Measurements from ENCODE around the gene SRRM4. TPM values are rescaled to one million over a fixed set of nuclear protein-coding genes. Genes with fewer than 3 reads are reported as not detected.

Gene SRRM4
- total RNA-seq, 1 experiment from 2014 or later: 0.02 TPM

GRCh38 chr12:119069147-119069642 lies 87.9 kb downstream of the SRRM4 start:
- Histone ChIP-seq H3K36me3 (ENCODE audit: control insufficient read depth in 1 of 2, insufficient read depth in 2 of 2, low read length in 2 of 2) (no peaks in the 10 kb centered on the region), H3K9ac (ENCODE audit: low read length) (no peak overlapping the region), H3K4me1 (ENCODE audit: control insufficient read depth in 1 of 2, insufficient read depth in 2 of 2, low read length in 2 of 2) (no peaks in the 10 kb centered on the region), H2AFZ (ENCODE audit: low read depth, low read length, poor library complexity, severe bottlenecking) (no peak overlapping the region), H3K4me2 (ENCODE audit: low read length) (no peak overlapping the region), H3K79me2 (ENCODE audit: insufficient read depth, low read length) (no peaks in the 10 kb centered on the region), H3K9me2 (ENCODE audit: insufficient read depth) (no peaks in the 10 kb centered on the region), H3K27me3 (ENCODE audit: insufficient read depth, low read length) (peaks cover 45% of the 10 kb centered on the region), H3K4me3 (replicated peaks in 1 of 2; ENCODE audit: low read depth in 1 of 2, low read length in 2 of 2) (no peak overlapping the region), H3K27ac (ENCODE audit: low read depth, low read length) (no peak overlapping the region), H4K20me1 (ENCODE audit: insufficient read depth) (no peaks in the 10 kb centered on the region), H3K9me3 (ENCODE audit: control insufficient read depth in 1 of 2, insufficient read depth in 1 of 2, low read depth in 1 of 2, low read length in 2 of 2) (no peaks in the 10 kb centered on the region)
- intact Hi-C loops (cut with micrococcal nuclease): no loop called here
- CTCF ChIA-PET: no interaction called here
- DNase-seq (ENCODE audit: low read depth, low spot score) (no peak), ATAC-seq (no peak)
- no peak for TF ChIP-seq JUND (IDR thresholded peaks at IDR 0.05)
- TF ChIP-seq EZH2 (IDR thresholded peaks at IDR 0.05): no peak
- no peak for TF ChIP-seq POLR2AphosphoS5 (IDR thresholded peaks at IDR 0.05; ENCODE audit: low read depth, low read length)
- TF ChIP-seq SP1 (IDR thresholded peaks at IDR 0.05; ENCODE audit: low read depth): no peak
- no peak for TF ChIP-seq ZBTB33 (IDR thresholded peaks at IDR 0.05; ENCODE audit: extremely low read depth, insufficient replicate concordance, low read length)
- no peak for TF ChIP-seq ZFX (IDR thresholded peaks at IDR 0.05)
- TF ChIP-seq SRF (IDR thresholded peaks at IDR 0.05; ENCODE audit: low read depth): no peak
- TF ChIP-seq ATF3 (IDR thresholded peaks at IDR 0.05): no peak
- TF ChIP-seq ZNF274 (IDR thresholded peaks at IDR 0.05; ENCODE audit: low read depth, low read length): no peak
- POLR2A ChIA-PET: no interaction called here
- RAD21 ChIA-PET (ENCODE audit: low non-redundant PET in 1 of 2, low total read pairs in 2 of 2, uncharacterized antibody in 2 of 2, unreplicated experiment in 2 of 2): no interaction called here
- no TSS peak for BruUV-seq (replicated peaks)

- BruUV-seq (replicated peaks): no TSS peak
- H4K20me1 ChIP-seq (ENCODE audit: insufficient read depth): no peaks in the 10 kb centered on the region
- no peaks in the 10 kb centered on the region for H3K9me2 ChIP-seq (ENCODE audit: insufficient read depth)
- no peak overlapping the region for H3K4me3 ChIP-seq (replicated peaks in 1 of 2; ENCODE audit: low read depth in 1 of 2, low read length in 2 of 2)
- no peaks in the 10 kb centered on the region for H3K36me3 ChIP-seq (ENCODE audit: control insufficient read depth in 1 of 2, insufficient read depth in 2 of 2, low read length in 2 of 2)
- intact Hi-C loops (cut with micrococcal nuclease): no loop called here
- H3K27ac ChIP-seq (ENCODE audit: low read depth, low read length): no peak overlapping the region
- DNase-seq (ENCODE audit: low read depth, low spot score): no peak
- H3K4me1 ChIP-seq (ENCODE audit: control insufficient read depth in 1 of 2, insufficient read depth in 2 of 2, low read length in 2 of 2): no peaks in the 10 kb centered on the region
- no peak overlapping the region for H2AFZ ChIP-seq (ENCODE audit: low read depth, low read length, poor library complexity, severe bottlenecking)
- H3K4me2 ChIP-seq (ENCODE audit: low read length): no peak overlapping the region
- ChIA-PET POLR2A (no interaction called here), RAD21 (ENCODE audit: low non-redundant PET in 1 of 2, low total read pairs in 2 of 2, uncharacterized antibody in 2 of 2, unreplicated experiment in 2 of 2) (no interaction called here), CTCF (no interaction called here)
- peaks cover 42% of the 10 kb centered on the region for H3K27me3 ChIP-seq (ENCODE audit: insufficient read depth, low read length)
- no peaks in the 10 kb centered on the region for H3K79me2 ChIP-seq (ENCODE audit: insufficient read depth, low read length)
- no peak for ATAC-seq
- H3K9me3 ChIP-seq (ENCODE audit: control insufficient read depth in 1 of 2, insufficient read depth in 1 of 2, low read depth in 1 of 2, low read length in 2 of 2): no peaks in the 10 kb centered on the region
- no peak overlapping the region for H3K9ac ChIP-seq (ENCODE audit: low read length)
- TF ChIP-seq SP1 (IDR thresholded peaks at IDR 0.05; ENCODE audit: low read depth): no peak
- no peak for TF ChIP-seq CEBPB (IDR thresholded peaks at IDR 0.05; ENCODE audit: low read depth)
- TF ChIP-seq CTCF (IDR thresholded peaks at IDR 0.05 in 2 of 3, conservative IDR thresholded peaks at IDR 0.05 in 1 of 3; ENCODE audit: borderline replicate concordance in 1 of 3, insufficient read depth in 1 of 3, low read depth in 2 of 3, low read length in 2 of 3): no peak
- TF ChIP-seq SIN3A (IDR thresholded peaks at IDR 0.05; ENCODE audit: low read depth): no peak
- TF ChIP-seq FOSL1 (IDR thresholded peaks at IDR 0.05; ENCODE audit: low read depth): no peak
- no peak for TF ChIP-seq REST (IDR thresholded peaks at IDR 0.05; ENCODE audit: low read depth)
- no peak for TF ChIP-seq POLR2A (IDR thresholded peaks at IDR 0.05; ENCODE audit: borderline replicate concordance, extremely low read depth, insufficient read depth, insufficient read length)
- no peak for TF ChIP-seq SRF (IDR thresholded peaks at IDR 0.05; ENCODE audit: low read depth)
These were observed 89.8 kb downstream of the SRRM4 start for GRCh38 chr12:119071176-119071575.

Data from HCT116 (cell line).